ENCODE results near the gene ITPRID1.
"Not testable (repeated sequence)": the region's sequence is repeated elsewhere in the genome, so short reads cannot be mapped to it uniquely, and the experiment has no call there.

ITPRID1 gene

GRCh38 chr7:31493714-31494181 is 20.1 kb upstream of the ITPRID1 start:
- Mint-ChIP-seq H3K4me3 (no peak overlapping the region), H3K9me3 (no peaks in the 10 kb centered on the region), H3K27ac (no peak overlapping the region), H3K27me3 (no peaks in the 10 kb centered on the region), H3K4me1 (no peaks in the 10 kb centered on the region)
- DNase-seq: no peak
- no peak for ATAC-seq

DNA sequence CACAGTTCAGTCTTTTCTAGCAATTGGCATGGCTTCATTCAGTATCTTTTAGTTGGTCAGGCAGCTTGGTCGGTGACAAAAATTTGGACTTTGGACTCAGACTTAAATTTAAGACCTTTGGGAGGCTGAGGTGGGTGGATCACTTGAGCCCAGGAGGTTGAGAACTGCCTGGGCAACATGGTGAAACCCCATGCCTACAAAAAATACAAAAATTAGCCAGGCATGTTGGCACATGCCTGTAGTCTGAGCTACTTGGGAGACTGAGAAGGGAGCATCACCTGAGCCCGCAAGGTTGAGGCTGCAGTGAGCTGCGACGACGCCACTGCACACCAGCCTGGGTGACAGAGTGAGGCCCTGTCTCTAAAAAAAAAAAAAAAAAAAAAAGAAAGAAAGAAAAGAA is 19.5 kb upstream of the ITPRID1 start:
- DNase-seq (no peak), ATAC-seq (no peak)
- H3K4me3 Mint-ChIP-seq: no peak overlapping the region
- no peak overlapping the region for H3K27ac Mint-ChIP-seq
- H3K27me3 Mint-ChIP-seq: no peaks in the 10 kb centered on the region
- no peaks in the 10 kb centered on the region for H3K9me3 Mint-ChIP-seq
- no peaks in the 10 kb centered on the region for H3K4me1 Mint-ChIP-seq

- no peak overlapping the region for H3K27ac Mint-ChIP-seq
- no peak overlapping the region for H3K4me3 Mint-ChIP-seq
- no peak for ATAC-seq
- H3K27me3 Mint-ChIP-seq: no peaks in the 10 kb centered on the region
- H3K4me1 Mint-ChIP-seq: no peaks in the 10 kb centered on the region
- no peak for DNase-seq
- no peaks in the 10 kb centered on the region for H3K9me3 Mint-ChIP-seq
Measured at GRCh38 chr7:31495653-31496052, 18.2 kb upstream of the ITPRID1 start.

- Mint-ChIP-seq H3K27me3 (no peaks in the 10 kb centered on the region), H3K9me3 (no peaks in the 10 kb centered on the region), H3K27ac (no peak overlapping the region), H3K4me3 (no peak overlapping the region), H3K4me1 (no peaks in the 10 kb centered on the region)
- no peak for ATAC-seq
- no peak for DNase-seq
Measured at GRCh38 chr7:31497516-31497915, 16.4 kb upstream of the ITPRID1 start.

- no peak for ATAC-seq
- no peaks in the 10 kb centered on the region for H3K9me3 Mint-ChIP-seq
- H3K4me3 Mint-ChIP-seq: no peak overlapping the region
- H3K4me1 Mint-ChIP-seq: no peaks in the 10 kb centered on the region
- H3K27ac Mint-ChIP-seq: no peak overlapping the region
- no peak for DNase-seq
- no peaks in the 10 kb centered on the region for H3K27me3 Mint-ChIP-seq
Measured at GRCh38 chr7:31500656-31501055, 13.2 kb upstream of the ITPRID1 start.

GRCh38 chr7:31508823-31509222 is 5.1 kb upstream of the ITPRID1 start:
- H3K4me1 Mint-ChIP-seq: no peaks in the 10 kb centered on the region
- ATAC-seq (no peak), DNase-seq (no peak)
- peaks cover 9 to 24% of the 10 kb centered on the region in 2 donors for H3K9me3 Mint-ChIP-seq
- no peaks in the 10 kb centered on the region for H3K27me3 Mint-ChIP-seq
- H3K27ac Mint-ChIP-seq: no peak overlapping the region
- H3K4me3 Mint-ChIP-seq: no peak overlapping the region

- ATAC-seq (no peak), DNase-seq (no peak)
- Mint-ChIP-seq H3K4me3 (no peak overlapping the region), H3K9me3 (peaks cover 12 to 24% of the 10 kb centered on the region in 2 donors), H3K27me3 (no peaks in the 10 kb centered on the region), H3K4me1 (no peaks in the 10 kb centered on the region), H3K27ac (no peak overlapping the region)
Measured at GRCh38 chr7:31512166-31512565, 1.7 kb upstream of the ITPRID1 start.

- peaks cover 9 to 11% of the 10 kb centered on the region in 2 donors for H3K9me3 Mint-ChIP-seq
- ATAC-seq: no peak
- no peak for DNase-seq
- no peak overlapping the region for H3K27ac Mint-ChIP-seq
- H3K27me3 Mint-ChIP-seq: no peaks in the 10 kb centered on the region
- no peaks in the 10 kb centered on the region for H3K4me1 Mint-ChIP-seq
- H3K4me3 Mint-ChIP-seq: no peak overlapping the region
Measured at GRCh38 chr7:31516680-31517502, 3.0 kb downstream of the ITPRID1 start.

GRCh38 chr7:31517513-31517912 is 3.6 kb downstream of the ITPRID1 start:
- DNase-seq (no peak), ATAC-seq (no peak)
- no peak overlapping the region for H3K27ac Mint-ChIP-seq
- peaks cover 8 to 9% of the 10 kb centered on the region in 2 donors for H3K9me3 Mint-ChIP-seq
- H3K27me3 Mint-ChIP-seq: no peaks in the 10 kb centered on the region
- H3K4me1 Mint-ChIP-seq: no peaks in the 10 kb centered on the region
- H3K4me3 Mint-ChIP-seq: no peak overlapping the region

DNA sequence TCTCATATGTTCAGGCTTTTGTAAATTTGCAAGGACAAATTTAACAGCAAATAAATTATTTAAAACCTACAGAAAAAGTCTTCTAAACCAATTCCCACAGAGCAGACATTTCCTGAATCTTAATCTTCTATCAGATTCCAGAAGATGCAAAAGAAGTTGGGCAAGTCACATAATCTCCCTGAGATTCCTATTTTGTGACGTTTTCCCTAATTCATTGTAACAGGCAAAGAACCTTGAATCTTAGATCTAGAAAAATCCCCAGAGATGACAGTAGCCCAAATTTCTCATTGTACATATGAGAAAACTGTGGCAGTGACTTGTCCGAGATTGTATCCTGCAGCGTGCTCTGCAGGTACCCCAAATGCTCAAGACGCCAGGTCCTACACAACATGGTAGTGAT is 4.9 kb downstream of the ITPRID1 start:
- ATAC-seq (no peak), DNase-seq (no peak)
- peaks cover 4 to 9% of the 10 kb centered on the region in 2 donors for H3K9me3 Mint-ChIP-seq
- H3K4me3 Mint-ChIP-seq: no peak overlapping the region
- H3K27me3 Mint-ChIP-seq: no peaks in the 10 kb centered on the region
- H3K4me1 Mint-ChIP-seq: no peaks in the 10 kb centered on the region
- H3K27ac Mint-ChIP-seq: no peak overlapping the region

DNA sequence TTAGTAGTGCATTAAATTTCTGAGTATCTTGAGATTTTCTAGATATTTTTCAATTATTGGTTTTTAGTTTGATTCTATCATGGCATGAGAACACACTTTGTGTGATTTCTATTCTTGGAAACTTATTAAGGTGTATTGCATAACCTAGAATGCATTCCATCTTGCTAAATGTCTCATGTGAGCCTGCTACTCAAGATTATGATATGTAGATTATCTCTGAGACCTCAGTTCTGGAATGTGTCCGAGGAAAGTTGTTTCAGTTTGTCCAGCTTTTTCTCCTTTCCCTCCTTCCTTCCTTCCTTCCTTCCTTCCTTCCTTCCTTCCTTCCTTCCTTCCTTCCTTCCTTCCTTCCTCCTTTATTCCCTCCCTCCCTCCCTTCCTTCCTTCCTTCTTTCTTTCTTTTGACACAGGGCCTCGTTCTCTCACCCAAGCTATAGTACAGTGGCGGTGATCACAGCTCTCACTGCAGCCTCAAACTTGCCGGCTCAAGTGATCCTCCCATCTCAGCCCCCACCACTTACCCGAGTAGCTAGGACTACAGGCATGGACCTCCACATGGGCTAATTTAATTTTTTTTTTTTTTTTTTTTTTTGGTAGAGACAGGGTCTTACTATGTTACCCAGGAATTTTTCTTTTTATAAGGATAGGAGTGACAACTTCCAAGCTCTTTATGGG is 7.6 kb downstream of the ITPRID1 start:
- ATAC-seq: no peak
- peaks cover 4 to 9% of the 10 kb centered on the region in 2 donors for H3K9me3 Mint-ChIP-seq
- H3K4me3 Mint-ChIP-seq: no peak overlapping the region
- DNase-seq: no peak
- H3K4me1 Mint-ChIP-seq: no peaks in the 10 kb centered on the region
- no peak overlapping the region for H3K27ac Mint-ChIP-seq
- no peaks in the 10 kb centered on the region for H3K27me3 Mint-ChIP-seq

DNA sequence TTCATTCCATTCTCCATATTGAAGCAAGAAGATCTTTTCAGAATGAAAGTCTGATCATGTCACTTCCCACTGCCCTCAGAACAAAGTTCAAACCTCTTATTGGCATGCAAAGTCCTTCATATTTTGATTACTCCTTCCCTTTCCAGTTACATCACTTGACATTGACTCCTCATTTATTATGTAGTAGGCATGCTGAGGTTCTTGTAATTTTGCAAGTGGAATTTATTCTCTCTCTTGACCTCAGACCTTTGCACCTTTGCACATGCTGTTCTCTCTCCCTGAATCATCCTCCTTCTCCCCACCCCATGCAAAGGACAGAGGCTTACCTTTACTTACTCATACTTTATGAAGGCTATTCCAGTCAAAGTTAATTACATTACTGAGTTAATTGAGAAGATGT is 13.0 kb downstream of the ITPRID1 start:
- no peaks in the 10 kb centered on the region for H3K9me3 Mint-ChIP-seq
- no peaks in the 10 kb centered on the region for H3K27me3 Mint-ChIP-seq
- H3K4me1 Mint-ChIP-seq: no peaks in the 10 kb centered on the region
- ATAC-seq (no peak), DNase-seq (no peak)
- no peak overlapping the region for H3K27ac Mint-ChIP-seq
- no peak overlapping the region for H3K4me3 Mint-ChIP-seq

DNA sequence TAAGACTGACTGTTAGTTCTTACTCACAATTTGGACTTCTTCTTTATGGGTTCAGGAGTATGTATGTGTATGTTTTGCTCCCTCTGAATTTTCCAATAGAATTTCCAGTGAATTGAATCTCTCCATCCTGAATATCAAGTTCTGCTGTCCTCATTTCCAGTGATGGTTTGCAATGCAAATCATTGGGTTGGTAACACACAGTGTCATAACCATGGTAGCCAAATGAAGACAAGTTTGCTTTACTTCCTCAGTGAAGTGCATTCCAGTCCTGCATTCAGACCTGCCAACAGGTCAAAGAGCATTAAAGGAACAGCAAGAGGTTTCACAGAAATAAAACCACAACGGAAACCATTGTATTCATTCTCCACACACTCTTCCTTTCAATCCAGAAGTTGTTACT is 15.2 kb downstream of the ITPRID1 start:
- no peaks in the 10 kb centered on the region for H3K4me1 Mint-ChIP-seq
- no peak for ATAC-seq
- no peak overlapping the region for H3K27ac Mint-ChIP-seq
- H3K4me3 Mint-ChIP-seq: no peak overlapping the region
- H3K9me3 Mint-ChIP-seq: no peaks in the 10 kb centered on the region
- no peaks in the 10 kb centered on the region for H3K27me3 Mint-ChIP-seq
- DNase-seq: no peak

DNA sequence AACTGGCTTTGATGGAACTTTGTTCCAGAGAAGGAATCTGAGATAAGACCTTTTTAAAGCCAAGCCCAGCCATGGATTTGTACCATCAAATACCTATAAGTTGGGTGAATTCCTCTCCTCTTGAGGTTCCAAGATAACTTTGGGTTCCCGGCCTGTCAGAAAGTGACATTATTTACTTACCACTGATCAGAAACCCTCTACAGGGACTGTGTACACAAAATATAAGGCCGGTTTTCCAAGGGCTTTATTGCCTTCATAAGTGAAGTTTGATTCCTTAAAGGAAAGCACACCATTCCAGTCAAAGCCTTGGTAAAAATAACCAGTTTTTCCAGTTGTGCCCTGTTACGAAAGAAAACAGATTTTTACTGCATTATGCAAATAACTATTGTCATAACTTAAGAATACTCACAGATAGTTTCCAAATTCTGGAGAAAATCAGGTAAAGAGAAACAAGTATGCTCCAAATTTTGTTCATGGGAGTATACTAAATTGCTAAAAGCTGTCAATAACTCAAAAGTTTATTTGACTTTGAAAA is 26.8 kb downstream of the ITPRID1 start:
- H3K27ac Mint-ChIP-seq, DNase-seq, H3K4me3 Mint-ChIP-seq, ATAC-seq, H3K9me3 Mint-ChIP-seq, H3K4me1 Mint-ChIP-seq, H3K27me3 Mint-ChIP-seq: not testable (repeated sequence)

- H3K4me3 Mint-ChIP-seq: no peak overlapping the region
- H3K27me3 Mint-ChIP-seq: no peaks in the 10 kb centered on the region
- no peaks in the 10 kb centered on the region for H3K4me1 Mint-ChIP-seq
- H3K27ac Mint-ChIP-seq: no peak overlapping the region
- DNase-seq (no peak), ATAC-seq (no peak)
- H3K9me3 Mint-ChIP-seq: no peaks in the 10 kb centered on the region
Measured at GRCh38 chr7:31545549-31545948, 31.7 kb downstream of the ITPRID1 start.

DNA sequence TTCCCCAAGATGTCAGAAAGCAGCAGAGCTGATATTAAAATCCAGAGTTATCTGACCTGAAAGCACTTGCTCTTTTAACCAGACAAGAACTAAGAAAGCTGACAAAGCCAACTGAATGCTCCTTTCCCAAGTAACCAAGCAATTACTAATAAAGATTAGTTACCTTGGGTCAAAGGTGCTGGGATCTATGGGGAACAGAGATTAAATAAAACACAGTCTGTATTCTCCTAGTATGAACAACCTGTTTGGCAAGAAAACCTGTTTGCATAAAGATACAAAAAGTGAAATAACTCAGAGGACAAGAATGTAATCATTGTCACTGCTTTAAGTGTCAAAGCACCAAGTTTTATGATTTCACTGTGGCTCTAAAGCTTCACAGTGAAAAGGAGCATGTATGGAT is 35.7 kb downstream of the ITPRID1 start:
- Mint-ChIP-seq H3K4me1 (no peaks in the 10 kb centered on the region), H3K27me3 (no peaks in the 10 kb centered on the region), H3K27ac (no peak overlapping the region), H3K9me3 (no peaks in the 10 kb centered on the region), H3K4me3 (no peak overlapping the region)
- DNase-seq (no peak), ATAC-seq (no peak)
